Activated CD4-positive, alpha-beta T cell treated with anti-CD3 and anti-CD28 coated beads, Interleukin-2, Interleukin-4, amounts not matched to agents 100 ng/mL and 50 ng/mL, durations not matched to agents 16 hours and 8 hours (primary cell): ENCODE results near the gene SLC4A5.
"Not testable (repeated sequence)": the region's sequence is repeated elsewhere in the genome, so short reads cannot be mapped to it uniquely, and the experiment has no call there.

Source experiments
- DNase-seq: peaks from one replicate; pipeline ENCODE4 v3.0.0-alpha.2; 2020; ENCODE audit warnings: low spot score

The SLC4A5 gene

DNA sequence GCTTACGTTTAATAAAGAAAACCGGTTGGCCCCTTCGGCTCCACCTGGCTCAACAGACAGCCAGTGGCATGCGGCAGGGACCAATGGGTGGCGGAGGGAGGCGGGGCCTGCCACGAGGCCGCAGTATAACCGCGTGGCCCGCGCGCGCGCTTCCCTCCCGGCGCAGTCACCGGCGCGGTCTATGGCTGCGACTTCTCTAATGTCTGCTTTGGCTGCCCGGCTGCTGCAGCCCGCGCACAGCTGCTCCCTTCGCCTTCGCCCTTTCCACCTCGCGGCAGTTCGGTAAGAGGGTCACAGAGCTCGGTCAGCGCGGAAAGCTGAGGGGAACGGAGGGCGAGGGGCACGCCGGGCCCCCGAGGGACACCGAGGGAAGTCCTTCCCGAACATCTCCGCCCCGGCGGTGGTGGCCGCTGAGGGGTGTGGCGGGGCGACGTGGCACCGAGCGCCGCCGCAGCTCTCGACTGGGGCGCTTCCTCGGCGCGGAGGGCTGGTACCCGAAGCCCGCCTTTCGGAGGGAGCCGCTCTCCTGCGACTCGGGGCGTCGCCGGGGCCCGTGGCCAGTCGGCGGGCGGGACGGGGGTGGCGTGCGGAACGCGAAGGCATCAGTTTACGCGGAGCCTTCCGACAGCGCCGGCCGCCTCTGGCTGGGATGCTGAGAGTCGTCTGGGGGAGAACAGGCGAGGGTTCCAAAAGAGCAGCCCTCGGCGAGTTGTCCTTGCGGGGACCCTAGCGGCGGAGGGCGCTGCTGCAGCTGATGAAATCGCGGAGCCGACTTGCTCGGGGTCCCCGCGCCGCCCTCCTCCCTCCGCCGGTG is 144.5 kb downstream of the SLC4A5 start, which contains the start of gene MTHFD2:
TSS of gene MTHFD2 (plus strand) at position 155 of the 814 bp plus-strand sequence. CDS start at position 182, 27 bp downstream.
- DNase-seq = peak; percentile 97

DNA sequence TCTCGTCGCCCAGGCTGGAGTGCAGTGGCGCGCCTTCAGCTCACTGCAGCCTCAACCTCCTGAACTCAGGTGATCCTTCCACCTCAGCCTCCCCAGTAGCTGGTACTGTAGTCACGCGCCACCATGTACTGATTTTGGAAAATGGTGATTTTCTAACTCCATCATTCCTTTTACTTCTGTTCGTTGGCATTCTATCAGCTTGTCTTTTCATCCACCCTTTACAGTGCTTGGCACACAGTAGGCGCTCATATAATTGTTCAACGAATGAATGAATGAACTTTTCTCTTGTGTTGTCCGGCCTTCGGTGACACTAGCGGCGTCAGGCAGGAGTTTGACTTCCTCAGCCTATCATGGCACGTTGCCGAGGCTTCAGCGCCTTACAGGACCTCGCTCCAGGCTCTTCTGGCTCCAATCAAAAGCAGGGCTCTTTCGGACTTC is 145.2 kb downstream of the SLC4A5 start:
- no peak for DNase-seq

DNA sequence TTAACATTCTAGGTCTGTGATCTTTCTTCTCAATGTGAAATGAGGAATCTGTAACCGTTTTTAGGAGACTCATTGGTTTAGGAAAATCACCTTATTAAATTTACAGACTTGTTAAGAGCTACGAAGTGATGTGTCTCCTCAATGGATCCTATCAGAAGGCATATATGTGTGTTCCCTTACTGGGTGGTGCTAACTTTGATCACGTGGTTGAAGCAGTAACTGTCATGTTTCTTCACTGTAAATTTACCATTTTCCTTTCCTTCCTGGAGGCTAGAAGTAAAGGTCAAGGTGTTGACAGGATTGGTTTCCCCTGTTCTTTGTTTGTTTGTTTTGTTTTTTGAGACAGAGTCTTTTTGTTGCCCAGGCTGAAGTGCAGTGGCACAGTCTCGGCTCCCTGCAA is 146.2 kb downstream of the SLC4A5 start:
- no peak for DNase-seq

DNA sequence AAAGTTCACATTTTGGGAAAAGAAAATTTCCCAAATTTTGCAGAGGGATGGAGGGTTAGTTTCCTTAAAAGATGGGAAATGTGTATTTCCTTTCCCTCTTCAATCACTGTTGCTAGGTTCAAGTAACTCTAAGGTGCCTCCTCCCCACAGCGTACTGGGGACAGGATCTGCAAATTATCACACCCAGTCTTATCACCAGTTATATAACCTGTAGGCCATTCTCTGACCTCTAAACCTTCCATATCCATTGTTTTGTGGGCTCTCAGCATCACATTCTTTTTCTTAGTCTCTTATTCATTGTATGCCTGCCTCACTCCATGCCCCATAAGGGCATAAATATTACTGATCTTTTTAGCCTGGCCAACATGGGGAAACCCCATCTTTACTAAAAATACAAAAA is 148.4 kb downstream of the SLC4A5 start:
- DNase-seq = no peak

DNA sequence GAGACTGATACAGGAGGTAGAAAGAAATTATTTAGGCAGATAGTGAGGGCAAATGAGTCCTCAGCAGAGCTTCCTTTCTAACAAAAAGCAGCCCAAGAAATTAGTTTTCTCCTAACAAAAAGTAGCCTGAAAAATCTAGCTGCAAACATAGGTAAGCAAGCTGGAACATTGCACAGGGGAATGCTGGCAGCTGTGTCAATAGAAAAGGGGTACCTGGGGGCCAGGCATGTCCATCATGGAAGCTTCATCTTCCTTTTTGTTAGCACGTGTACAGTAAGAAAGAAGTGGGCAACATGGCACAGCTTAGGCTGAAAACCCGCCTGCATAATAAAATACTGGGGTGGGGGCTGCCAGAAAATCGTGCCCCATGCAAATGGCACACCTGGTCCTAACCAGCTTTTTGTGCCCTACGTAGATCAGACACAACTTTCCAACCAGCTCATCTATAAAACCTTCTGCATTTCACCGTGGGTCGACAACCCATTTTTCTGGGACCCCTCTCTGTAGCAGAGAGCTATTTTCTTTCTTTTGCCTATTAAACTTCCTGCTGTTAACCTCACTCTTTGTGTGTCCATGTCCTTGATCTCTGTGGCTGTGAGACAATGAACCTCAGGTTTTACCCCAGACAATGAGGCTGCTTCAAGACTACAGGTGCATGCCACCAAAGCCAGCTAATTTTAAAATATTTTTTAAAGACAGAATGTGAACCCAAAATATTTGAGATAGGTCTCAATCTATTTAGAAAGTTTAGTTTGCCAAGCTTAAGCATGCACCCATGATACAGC is 151.4 kb downstream of the SLC4A5 start:
- DNase-seq = no peak

DNA sequence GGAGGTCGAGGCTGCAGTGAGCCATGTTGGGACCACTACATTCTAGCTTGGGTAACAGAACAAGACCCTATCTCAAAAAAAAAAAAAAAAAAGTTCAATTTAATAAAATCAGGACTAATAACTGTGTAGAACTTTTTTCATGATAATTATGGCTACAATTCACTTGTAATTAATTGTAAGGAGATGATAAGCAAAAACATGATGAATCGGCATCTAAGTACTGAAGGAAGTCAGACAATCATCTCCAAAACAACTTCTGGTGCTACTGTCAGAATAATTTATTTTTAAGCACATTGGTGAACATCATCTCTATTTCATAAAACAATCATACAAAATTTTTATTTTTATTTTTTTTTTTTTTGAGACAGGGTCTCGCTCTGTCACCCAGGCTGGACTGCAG is 154.5 kb downstream of the SLC4A5 start:
- DNase-seq = no peak

DNA sequence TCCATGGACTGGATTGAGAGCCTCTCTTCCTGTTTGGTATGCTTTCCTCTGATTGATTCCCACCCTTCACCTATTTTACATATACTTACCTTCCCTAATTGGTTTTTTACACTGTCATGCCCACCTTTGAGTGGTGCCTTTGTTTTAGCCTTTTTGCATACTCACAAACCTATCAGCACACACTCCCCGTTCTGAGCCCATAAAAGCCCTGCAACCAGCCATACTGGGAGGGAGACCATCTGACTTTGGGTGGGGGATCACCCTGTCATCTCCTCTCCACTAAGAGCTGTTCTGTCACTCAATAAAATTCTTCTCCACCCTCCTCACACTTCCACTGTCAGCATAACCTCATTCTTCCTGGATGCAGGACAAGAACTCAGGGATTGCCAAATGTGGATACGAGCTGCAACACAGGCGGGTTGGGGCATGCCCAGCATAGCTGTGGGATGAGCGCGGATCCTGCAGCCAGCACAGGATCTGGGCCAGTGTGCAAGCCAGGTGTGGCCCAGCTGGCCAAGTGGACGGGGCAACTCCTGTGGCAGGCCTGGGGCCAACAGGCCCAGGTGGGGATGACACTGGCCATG is 155.1 kb downstream of the SLC4A5 start:
- no peak for DNase-seq

DNA sequence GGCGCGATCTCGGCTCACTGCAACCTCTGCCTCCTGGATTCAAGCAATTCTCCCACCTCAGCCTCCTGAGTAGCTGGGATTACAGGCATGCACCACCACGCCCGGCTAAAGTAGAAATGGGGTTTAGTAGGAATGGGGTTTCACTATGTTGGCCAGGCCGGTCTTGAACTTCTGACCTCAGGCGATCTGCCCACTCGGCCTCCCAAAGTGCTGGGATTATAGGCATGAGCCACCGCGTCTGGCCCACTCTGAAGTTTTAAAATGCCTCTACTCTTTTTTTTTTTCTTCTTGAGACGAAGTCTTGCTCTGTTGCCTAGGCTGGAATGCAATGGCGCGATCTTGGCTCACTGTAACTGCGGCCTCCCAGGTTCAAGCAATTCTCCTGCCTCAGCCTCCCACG is 156.5 kb downstream of the SLC4A5 start:
- not testable (repeated sequence) for DNase-seq

DNA sequence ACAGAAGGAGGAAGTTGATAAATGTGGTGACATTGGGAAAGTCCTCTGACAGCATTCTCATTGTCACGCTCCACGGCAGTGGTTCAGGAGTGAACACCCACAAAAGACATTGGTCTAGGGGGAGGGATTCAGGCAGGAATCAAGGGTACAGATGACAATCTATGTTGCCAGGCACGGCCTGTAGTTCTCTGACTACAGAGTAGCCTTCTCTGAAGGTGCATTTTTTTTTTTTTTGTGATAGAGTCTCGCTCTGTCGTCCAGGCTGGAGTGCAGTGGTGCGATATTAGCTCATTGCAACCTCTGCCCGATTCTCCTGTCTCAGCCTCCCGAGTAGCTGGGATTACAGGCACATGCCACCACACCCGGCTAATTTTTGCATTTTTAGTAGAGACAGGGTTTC is 157.2 kb downstream of the SLC4A5 start:
- DNase-seq = peak; percentile 76

DNA sequence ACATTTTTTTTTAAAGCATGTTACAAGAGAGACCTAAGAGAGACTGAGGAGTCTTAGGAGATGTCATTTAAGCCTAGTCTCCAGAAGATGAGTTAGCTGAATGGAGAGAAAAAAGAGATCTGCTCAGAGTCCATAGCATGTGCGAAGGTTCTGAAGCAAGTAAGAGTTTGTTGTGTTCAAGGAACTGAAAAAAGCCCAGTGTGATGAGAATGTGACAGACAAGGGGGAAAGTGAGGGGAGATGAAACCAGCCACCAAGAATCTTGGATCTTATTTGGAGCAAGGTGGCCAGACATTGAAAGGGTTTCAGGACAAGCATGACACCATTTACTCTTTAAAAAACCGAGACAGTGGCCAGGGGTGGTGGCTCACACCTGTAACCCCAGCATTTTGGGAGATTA is 159.3 kb downstream of the SLC4A5 start:
- no peak for DNase-seq

DNA sequence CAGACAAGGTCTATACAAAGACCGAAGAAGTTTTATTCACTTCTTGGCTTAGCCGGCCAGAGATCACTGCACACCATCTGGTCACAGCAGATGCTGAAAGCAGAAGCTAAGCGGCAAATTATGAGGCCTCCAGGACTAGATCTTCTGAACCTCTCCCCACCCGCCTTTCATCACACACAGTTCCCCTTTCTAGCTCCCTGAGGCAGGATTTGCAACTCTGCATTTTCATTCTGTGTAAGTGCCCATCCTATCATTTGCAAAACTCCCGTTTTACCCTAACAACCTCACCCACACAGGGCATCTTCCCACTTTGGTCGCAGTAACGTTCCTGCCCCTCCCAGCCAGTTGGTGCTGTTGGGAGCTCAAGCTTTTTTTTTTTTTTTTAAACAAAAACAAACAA is 161.5 kb downstream of the SLC4A5 start:
- peak; percentile 48 for DNase-seq

DNA sequence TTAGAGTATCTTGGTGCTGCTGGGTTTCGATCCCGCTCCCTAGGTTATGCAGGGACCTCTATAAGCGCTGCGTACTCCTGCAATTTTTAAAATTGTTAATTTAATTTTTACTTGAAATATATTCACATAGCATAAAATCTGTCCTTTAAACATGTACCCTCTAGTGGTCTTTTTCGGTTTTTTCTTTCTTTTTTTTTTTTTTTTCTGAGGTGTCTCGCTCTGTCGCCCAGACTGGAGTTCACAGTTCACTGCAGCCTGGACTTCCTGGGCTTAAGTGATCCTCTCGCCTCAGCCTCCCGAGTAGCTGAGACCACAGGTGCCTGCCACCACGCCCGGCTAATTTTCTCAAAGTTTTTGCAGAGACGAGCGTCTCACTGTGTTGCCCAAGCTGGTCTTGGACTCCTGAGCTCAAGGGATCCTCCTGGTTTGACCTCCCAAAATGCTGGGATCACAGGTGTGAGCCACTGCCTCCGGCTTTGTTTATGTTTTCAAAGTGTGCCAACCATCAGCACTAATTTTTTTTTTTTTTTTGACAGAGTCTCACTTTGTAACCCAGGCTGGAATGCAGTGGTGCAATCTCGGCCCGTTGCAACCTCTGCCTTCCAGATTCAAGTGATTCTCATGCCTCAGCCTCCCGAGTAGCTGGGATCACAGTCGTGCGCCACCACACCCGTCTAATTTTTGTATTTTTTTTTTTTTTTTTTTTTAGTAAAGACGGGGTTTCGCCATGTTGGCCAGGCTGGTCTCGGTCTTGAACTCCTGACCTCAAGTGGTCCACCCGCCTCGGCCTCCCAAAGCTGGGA is 164.0 kb downstream of the SLC4A5 start:
- no peak for DNase-seq

DNA sequence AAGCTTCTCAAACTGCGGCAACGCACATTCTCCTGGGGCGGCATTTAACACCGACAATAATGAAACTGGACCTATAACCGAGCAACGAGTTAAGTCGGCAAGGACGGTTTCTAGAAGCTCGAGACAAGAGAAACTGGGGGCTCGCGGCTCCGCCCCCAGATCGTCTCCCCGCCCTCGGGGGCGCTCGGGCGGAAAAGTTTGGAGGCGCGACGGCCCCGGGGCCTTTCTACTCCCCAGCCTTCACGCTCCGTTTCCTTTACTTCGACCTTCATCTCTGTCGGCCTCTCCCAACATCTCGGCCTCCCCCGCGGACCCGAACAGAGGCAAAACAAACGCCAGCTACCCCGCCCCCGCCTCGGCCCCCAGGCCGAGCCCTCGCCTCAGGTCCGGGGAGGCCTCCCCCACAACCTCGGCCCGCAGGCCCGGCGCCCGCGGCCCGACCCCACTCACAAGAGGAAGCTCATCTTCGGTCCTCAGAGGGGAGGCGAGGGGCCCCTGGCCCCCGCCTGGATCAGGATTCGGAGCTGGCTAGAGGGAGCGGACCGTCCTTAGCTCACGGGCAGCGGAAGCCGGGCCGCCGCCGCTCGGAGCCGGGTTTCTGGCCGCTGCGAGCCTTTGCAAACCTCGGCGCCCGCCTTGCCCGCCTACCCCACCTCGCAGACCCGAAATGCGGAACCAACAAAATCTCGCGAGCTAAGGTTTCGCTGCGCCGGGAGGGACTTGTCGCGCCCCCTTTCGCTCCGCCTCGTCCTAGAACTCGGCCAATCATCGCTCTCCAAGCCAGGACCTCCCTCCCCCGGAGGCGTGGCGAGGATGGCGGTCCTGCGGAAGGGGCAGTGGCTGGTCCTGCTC is 164.8 kb downstream of the SLC4A5 start, which contains the start of gene MOB1A:
TSS of gene MOB1A (minus strand) at position 669 of the 852 bp plus-strand sequence. CDS start at position 464, 205 bp downstream.
- peak; percentile 99 for DNase-seq

DNA sequence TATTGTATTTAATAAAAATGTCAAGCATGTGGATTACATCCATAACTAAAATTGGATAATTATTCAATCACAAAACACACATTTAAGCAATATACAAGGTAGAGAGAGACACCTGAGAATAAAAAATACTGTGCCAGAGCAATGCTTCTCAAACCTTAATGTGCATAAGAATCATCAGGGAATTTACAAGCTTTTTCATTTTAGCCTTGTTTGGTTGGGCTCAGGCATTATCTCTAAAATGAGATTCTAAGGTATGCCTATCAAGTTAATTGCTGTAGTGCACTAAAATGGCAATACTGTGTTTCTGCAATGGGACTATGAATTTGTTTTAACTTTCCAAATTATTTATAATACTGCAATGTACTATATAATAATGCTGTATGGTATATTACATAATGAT is 165.5 kb downstream of the SLC4A5 start:
- no peak for DNase-seq

DNA sequence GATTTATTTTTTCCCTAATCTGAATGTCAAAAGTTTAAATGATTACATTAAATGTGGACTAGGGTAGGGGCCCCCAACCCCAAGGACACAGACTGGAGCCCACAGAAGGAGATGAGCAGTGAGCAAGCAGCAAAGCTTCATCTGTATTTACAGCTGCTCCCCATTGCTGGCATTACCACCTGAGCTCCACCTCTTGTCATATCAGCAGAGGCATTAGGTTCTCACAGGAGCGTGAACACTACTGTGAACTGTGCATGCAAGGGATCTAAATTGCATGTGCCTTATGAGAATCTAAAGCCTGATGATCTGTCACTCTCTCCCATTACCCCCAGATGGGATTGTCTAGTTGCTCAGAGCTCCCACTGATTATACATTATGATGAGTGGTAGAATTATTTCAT is 168.3 kb downstream of the SLC4A5 start:
- DNase-seq = no peak

DNA sequence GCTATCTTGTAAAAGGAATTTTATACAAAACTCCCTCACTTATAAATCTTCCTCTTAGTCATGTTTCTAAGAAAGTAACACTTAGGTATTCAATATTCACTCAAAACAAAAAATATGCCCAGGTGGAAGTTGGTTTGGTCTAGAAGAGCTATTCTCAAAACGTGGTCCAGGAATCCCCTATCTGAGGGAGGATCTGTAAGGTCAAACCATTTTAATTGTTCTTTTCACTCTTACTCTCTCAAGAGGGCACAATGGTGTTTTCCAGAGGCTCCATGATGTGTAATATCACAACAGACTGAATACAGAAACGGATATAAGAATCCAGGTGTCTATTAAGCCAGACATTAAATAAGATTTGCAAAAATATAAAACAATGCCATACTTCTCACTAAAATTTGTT is 174.5 kb downstream of the SLC4A5 start:
- DNase-seq = no peak
